SK-N-MC (cell line): Measurements from ENCODE around the gene TMEM186.
"Not testable (repeated sequence)": the region's sequence is repeated elsewhere in the genome, so short reads cannot be mapped to it uniquely, and the experiment has no call there.

Experiments used
- DNase-seq: peaks from one replicate; pipeline ENCODE4 v3.0.0-alpha.2; 2011; ENCODE audit warnings: low read depth, low spot score
- H3K27ac ChIP-seq: fragments of 200-600 bp; sonication (generic); 2 replicates; pipeline ENCODE4 v1.5.1; 2016; ENCODE audit warnings: mixed run types
- H3K36me3 ChIP-seq: fragments of 200-600 bp; sonication (generic); 2 replicates; pipeline ENCODE4 v1.6.1; 2017; ENCODE audit warnings: antibody characterized with exemption, low read length, mixed read lengths; ENCODE audit not compliant: insufficient read depth
- H3K4me3 ChIP-seq: fragments of 200-600 bp; sonication (generic); 2 replicates; pipeline ENCODE4 v1.5.1; 2016
- H3K9ac ChIP-seq: fragments of 200-600 bp; sonication (generic); 2 replicates; pipeline ENCODE4 v1.8.0; 2017; ENCODE audit warnings: mixed run types, mixed read lengths; ENCODE audit not compliant: insufficient read length
- H3K9me3 ChIP-seq: fragments of 200-600 bp; sonication (generic); 2 replicates; pipeline ENCODE4 v1.6.1; 2017; ENCODE audit warnings: low read depth, mild to moderate bottlenecking, antibody characterized with exemption, low read length, moderate library complexity, mixed read lengths
- EZH2 ChIP-seq: fragments of 200-600 bp; sonication (generic); IDR thresholded peaks from one replicate; pipeline ENCODE4 v1.6.1; 2017; ENCODE audit warnings: antibody characterized with exemption
- FOXP2 ChIP-seq: optimal IDR thresholded peaks from 2 replicates; pipeline ENCODE3; 2011; ENCODE audit warnings: mild to moderate bottlenecking, moderate library complexity; ENCODE audit not compliant: insufficient read depth; ENCODE audit errors: extremely low read length, control extremely low read depth
- POLR2AphosphoS5 ChIP-seq: IDR thresholded peaks from 2 replicates; pipeline ENCODE4 v1.6.1; 2012; ENCODE audit warnings: mild to moderate bottlenecking, low read depth, low read length, borderline replicate concordance

The TMEM186 gene

DNA sequence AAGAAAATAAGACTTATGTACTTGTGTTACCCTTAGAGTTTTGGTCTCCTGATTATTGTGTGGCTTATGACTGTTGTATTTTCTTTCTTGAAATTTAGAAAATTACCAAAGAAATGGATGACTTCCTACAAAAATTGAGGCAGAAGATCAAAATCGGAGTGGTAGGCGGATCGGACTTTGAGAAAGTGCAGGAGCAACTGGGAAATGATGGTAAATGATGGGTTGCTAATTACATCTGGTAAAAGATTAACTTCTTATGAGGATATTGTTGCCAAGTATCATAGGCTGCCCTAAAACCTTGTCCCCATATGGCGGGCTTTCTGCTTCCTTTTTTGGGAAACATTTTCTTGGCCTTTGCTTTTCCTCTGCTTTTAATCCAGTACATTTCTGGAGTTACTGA lies 4.3 kb upstream of the TMEM186 start:
- H3K9me3 ChIP-seq, result no peaks in the 10 kb centered on the region
- TF ChIP-seq POLR2AphosphoS5, result no peak
- no peak for DNase-seq
- no peak overlapping the region for H3K27ac ChIP-seq
- no peak overlapping the region for H3K9ac ChIP-seq
- H3K36me3 ChIP-seq, result peaks cover 59% of the 10 kb centered on the region
- no peak overlapping the region for H3K4me3 ChIP-seq

- H3K4me3 ChIP-seq, result peak overlapping the region; percentile 97
- no peak for TF ChIP-seq FOXP2
- TF ChIP-seq EZH2, result no peak
- no peak for TF ChIP-seq POLR2AphosphoS5
- H3K9me3 ChIP-seq, result no peaks in the 10 kb centered on the region
- H3K36me3 ChIP-seq, result peaks cover 37% of the 10 kb centered on the region
- no peak overlapping the region for H3K27ac ChIP-seq
- no peak for DNase-seq
- H3K9ac ChIP-seq, result peak overlapping the region; percentile 97
Observed at GRCh38 chr16:8798535-8799157, 1.2 kb upstream of the TMEM186 start.

- TF ChIP-seq EZH2, result no peak
- TF ChIP-seq FOXP2, result no peak
- Histone ChIP-seq H3K9me3 (no peaks in the 10 kb centered on the region), H3K9ac (peak overlapping the region; percentile 97), H3K27ac (peak overlapping the region; percentile 16; the same call in 1 of the 2 replicates), H3K36me3 (peaks cover 34% of the 10 kb centered on the region), H3K4me3 (peak overlapping the region; percentile 97)
- no peak for DNase-seq
Observed at GRCh38 chr16:8798174-8798527, 712 bp upstream of the TMEM186 start.

- peak overlapping the region; percentile 89 for H3K9ac ChIP-seq
- no peak for TF ChIP-seq EZH2
- TF ChIP-seq POLR2AphosphoS5, result no peak
- no peak for TF ChIP-seq FOXP2
- peak overlapping the region; percentile 27; the same call in 1 of the 2 replicates for H3K27ac ChIP-seq
- DNase-seq, result no peak
- H3K9me3 ChIP-seq, result no peaks in the 10 kb centered on the region
- H3K4me3 ChIP-seq, result peak overlapping the region; percentile 97
- H3K36me3 ChIP-seq, result peaks cover 20% of the 10 kb centered on the region
Observed at GRCh38 chr16:8796469-8797363, 723 bp downstream of the TMEM186 start.

DNA sequence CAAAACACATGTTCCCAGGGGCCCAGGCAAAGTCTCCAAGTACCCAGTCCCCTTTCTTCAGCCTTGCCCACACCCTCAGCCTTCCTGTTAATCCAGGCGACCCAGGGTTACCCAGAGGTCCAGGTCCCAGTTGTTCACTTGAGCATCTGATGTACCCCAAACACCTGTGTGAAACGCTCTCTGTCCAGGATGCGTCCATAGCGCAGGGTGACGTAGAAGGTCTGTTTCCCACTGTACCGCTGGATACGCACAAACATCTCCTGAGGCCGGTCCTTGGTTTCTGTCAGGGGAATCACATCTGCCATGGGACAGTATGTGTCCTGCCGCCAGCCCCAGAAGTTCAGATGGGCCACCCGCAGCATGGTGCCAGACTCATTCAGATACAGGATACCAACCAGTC lies 1.6 kb downstream of the TMEM186 start:
- H3K9me3 ChIP-seq, result no peaks in the 10 kb centered on the region
- H3K27ac ChIP-seq, result no peak overlapping the region
- no peak for DNase-seq
- H3K4me3 ChIP-seq, result no peak overlapping the region
- TF ChIP-seq EZH2 (no peak), FOXP2 (no peak), POLR2AphosphoS5 (no peak)
- no peak overlapping the region for H3K9ac ChIP-seq
- peaks cover 12% of the 10 kb centered on the region for H3K36me3 ChIP-seq

GRCh38 chr16:8795091-8795490 lies 2.3 kb downstream of the TMEM186 start:
- DNase-seq, result no peak
- Histone ChIP-seq H3K9ac (no peak overlapping the region), H3K4me3 (no peak overlapping the region), H3K9me3 (no peaks in the 10 kb centered on the region), H3K36me3 (peaks cover 10% of the 10 kb centered on the region), H3K27ac (no peak overlapping the region)
- TF ChIP-seq FOXP2 (no peak), EZH2 (no peak), POLR2AphosphoS5 (no peak)

DNA sequence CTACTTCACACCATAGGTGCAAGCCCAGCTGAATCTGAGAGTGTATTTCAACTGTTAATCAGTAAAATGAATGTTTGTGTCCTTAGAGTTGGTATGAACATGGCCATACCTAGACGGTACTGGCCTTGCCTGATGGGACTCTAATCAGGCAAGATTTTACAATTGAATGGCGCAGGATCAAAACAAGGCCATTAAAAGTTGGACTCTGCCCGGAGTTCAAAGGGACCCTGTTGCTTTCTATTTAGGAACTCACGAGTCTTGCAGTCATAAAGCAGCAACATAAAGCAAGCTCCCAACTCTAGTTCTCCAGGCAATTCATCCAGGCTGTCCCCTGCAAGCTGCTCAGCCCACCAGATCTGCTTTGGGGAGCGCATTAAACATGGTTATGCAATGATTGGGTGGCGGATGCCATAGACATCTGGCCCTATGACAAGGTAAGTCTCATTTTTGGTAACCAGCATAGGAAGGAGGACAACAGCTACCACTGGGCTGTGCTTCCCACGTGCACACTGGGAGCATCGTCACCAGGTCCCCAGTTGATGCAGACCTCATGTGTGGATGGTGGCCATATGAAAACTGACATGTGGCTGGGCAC lies 8.8 kb downstream of the TMEM186 start:
- no peak for DNase-seq
- no peaks in the 10 kb centered on the region for H3K36me3 ChIP-seq
- no peak for TF ChIP-seq EZH2
- TF ChIP-seq FOXP2, result no peak
- TF ChIP-seq POLR2AphosphoS5, result no peak
- H3K27ac ChIP-seq, result no peak overlapping the region
- H3K9me3 ChIP-seq, result no peaks in the 10 kb centered on the region
- H3K9ac ChIP-seq, result no peak overlapping the region
- no peak overlapping the region for H3K4me3 ChIP-seq

DNA sequence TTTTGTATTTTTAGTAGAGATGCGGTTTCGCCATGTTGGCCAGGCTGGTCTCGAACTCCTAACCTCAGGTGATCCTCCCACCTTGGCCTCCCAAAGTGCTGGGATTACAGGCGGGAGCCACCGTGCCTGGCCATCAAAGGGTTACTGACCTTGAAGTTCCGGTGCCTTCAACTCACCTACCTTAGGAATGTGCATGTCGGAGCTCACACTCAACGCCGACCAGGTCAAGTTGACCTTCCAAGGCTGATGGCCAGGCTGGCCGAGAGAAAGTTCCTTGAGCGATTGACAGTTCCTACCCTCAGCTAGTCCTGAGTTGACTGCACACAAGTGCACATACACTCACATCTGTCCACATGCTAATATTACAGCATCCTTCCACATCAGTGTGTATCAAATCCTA lies 11.1 kb downstream of the TMEM186 start:
- H3K36me3 ChIP-seq, H3K27ac ChIP-seq, H3K9me3 ChIP-seq, H3K9ac ChIP-seq, DNase-seq, H3K4me3 ChIP-seq: not testable (repeated sequence)
